COLO668 (cell line): ENCODE results near the gene DACT3.
"Not testable (repeated sequence)": the region's sequence is repeated elsewhere in the genome, so short reads cannot be mapped to it uniquely, and the experiment has no call there.

Experiments
- DNase-seq: peaks from one replicate; lab custom pipeline; 2025; ENCODE audit not compliant: unreplicated experiment; lab: John Stamatoyannopoulos, UW

Gene DACT3

GRCh38 chr19:46634656-46635218, 26.2 kb downstream of the DACT3 start:
- no peak for DNase-seq

- DNase-seq = peak; percentile 27
Observed at GRCh38 chr19:46634045-46634655, 26.8 kb downstream of the DACT3 start.

- DNase-seq = no peak
Observed at GRCh38 chr19:46633130-46633529, 27.9 kb downstream of the DACT3 start.

- DNase-seq = no peak
Observed at GRCh38 chr19:46631481-46631880, 29.5 kb downstream of the DACT3 start.

- no peak for DNase-seq
Observed at GRCh38 chr19:46630586-46631205, 30.3 kb downstream of the DACT3 start.

- no peak for DNase-seq
Observed at GRCh38 chr19:46629546-46630025, 31.4 kb downstream of the DACT3 start.

- DNase-seq = not testable (repeated sequence)
Observed at GRCh38 chr19:46628970-46629369, 32.0 kb downstream of the DACT3 start.

GRCh38 chr19:46626446-46626845, 34.5 kb downstream of the DACT3 start:
- DNase-seq = no peak

GRCh38 chr19:46625731-46626130, 35.3 kb downstream of the DACT3 start:
- DNase-seq = no peak

GRCh38 chr19:46624958-46625661, 35.9 kb downstream of the DACT3 start, which contains the start of gene PTGIR:
Gene PTGIR (minus strand): TSS chr19:46625089. CDS start chr19:46624225, 864 bp downstream.
- no peak for DNase-seq

GRCh38 chr19:46623915-46624502, 37.0 kb downstream of the DACT3 start:
- no peak for DNase-seq

GRCh38 chr19:46622118-46622446, 38.9 kb downstream of the DACT3 start:
- DNase-seq = no peak

- no peak for DNase-seq
Observed at GRCh38 chr19:46621191-46622117, 39.5 kb downstream of the DACT3 start.

- DNase-seq = no peak
Observed at GRCh38 chr19:46620716-46621115, 40.3 kb downstream of the DACT3 start.

GRCh38 chr19:46620267-46620666, 40.7 kb downstream of the DACT3 start:
- no peak for DNase-seq

- DNase-seq = no peak
Observed at GRCh38 chr19:46618670-46619231, 42.2 kb downstream of the DACT3 start.

GRCh38 chr19:46617601-46618000, 43.4 kb downstream of the DACT3 start:
- DNase-seq = no peak

GRCh38 chr19:46616631-46617322, 44.2 kb downstream of the DACT3 start:
- peak; percentile 65 for DNase-seq

GRCh38 chr19:46615966-46616365, 45.0 kb downstream of the DACT3 start:
- DNase-seq = no peak
